ENCODE measurements around the gene DCN. TPM values are rescaled to one million over a fixed set of nuclear protein-coding genes. Genes with fewer than 3 reads are reported as not detected.

DCN gene
- total RNA-seq, 4 donors from 2014 or later, result 371 to 2,364 (median 992) TPM

DNA sequence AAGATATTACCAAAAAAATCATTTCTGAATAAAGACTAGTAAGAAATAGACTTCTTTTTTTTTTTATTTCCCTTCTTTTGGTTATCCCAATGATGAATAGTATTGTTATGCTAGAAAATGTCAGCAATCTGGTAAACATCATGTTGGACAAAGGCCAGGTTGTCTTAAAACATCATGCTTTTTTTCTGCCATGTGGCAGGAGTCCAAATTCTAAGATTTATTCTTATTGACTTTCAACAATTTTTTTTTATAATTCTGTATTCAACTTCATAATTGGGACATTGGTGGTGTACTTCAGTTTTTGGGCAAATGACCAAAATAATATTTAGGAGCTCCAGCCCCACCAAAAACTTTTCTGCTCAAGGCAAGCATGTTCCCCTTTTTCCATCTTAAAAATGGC lies 10.5 kb downstream of the DCN start:
- no peak for DNase-seq
- Histone ChIP-seq H3K27me3 (no peaks in the 10 kb centered on the region), H3K27ac (no peak overlapping the region), H3K36me3 (no peaks in the 10 kb centered on the region), H3K4me1 (no peaks in the 10 kb centered on the region), H3K9me3 (no peaks in the 10 kb centered on the region), H3K4me3 (replicated peaks in 1 of 3) (no peak overlapping the region)
- TF ChIP-seq, protein P1, sequence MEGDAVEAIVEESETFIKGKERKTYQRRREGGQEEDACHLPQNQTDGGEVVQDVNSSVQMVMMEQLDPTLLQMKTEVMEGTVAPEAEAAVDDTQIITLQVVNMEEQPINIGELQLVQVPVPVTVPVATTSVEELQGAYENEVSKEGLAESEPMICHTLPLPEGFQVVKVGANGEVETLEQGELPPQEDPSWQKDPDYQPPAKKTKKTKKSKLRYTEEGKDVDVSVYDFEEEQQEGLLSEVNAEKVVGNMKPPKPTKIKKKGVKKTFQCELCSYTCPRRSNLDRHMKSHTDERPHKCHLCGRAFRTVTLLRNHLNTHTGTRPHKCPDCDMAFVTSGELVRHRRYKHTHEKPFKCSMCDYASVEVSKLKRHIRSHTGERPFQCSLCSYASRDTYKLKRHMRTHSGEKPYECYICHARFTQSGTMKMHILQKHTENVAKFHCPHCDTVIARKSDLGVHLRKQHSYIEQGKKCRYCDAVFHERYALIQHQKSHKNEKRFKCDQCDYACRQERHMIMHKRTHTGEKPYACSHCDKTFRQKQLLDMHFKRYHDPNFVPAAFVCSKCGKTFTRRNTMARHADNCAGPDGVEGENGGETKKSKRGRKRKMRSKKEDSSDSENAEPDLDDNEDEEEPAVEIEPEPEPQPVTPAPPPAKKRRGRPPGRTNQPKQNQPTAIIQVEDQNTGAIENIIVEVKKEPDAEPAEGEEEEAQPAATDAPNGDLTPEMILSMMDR (IDR thresholded peaks at IDR 0.05), result no peak
- no peak for TF ChIP-seq POLR2A (IDR thresholded peaks at IDR 0.05)
- intact Hi-C loops (cut with DNase I), result loop anchor here (10.0 kb wide), 1 partner anchor 183 kb away; no protein-coding TSS in a partner anchor

DNA sequence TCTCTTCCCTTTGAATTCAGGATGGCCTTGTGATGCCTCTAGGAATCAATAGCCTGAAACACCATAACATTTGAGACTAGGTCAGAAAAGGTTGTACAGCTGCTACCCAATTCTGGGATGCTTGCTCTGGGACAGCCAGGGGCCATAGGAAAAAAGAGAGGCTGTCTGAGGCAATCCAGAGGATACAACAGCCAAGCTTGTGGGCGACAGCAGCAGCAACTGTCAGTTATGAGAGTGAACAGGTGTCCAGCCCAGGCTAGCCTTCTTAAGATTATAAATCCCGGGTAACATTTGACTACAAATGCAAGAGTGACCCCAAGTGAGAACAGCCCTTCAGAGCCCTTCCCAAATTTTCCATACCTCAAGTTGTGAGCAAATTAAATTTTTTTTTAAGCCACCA lies 11.1 kb downstream of the DCN start:
- no peaks in the 10 kb centered on the region for H3K9me3 ChIP-seq
- H3K36me3 ChIP-seq, result no peaks in the 10 kb centered on the region
- TF ChIP-seq POLR2A (IDR thresholded peaks at IDR 0.05), result no peak
- TF ChIP-seq, protein P1 (IDR thresholded peaks at IDR 0.05), result no peak
- H3K4me1 ChIP-seq, result no peaks in the 10 kb centered on the region
- DNase-seq, result no peak
- no peaks in the 10 kb centered on the region for H3K27me3 ChIP-seq
- 80 to 86% methylated on average over 2 of the region's 2 CpGs for WGBS, 2 donors
- intact Hi-C loops (cut with DNase I), result loop anchor here (10.0 kb wide), 1 partner anchor 183 kb away; no protein-coding TSS in a partner anchor
- no peak overlapping the region for H3K4me3 ChIP-seq (replicated peaks in 1 of 3)
- H3K27ac ChIP-seq, result no peak overlapping the region

DNA sequence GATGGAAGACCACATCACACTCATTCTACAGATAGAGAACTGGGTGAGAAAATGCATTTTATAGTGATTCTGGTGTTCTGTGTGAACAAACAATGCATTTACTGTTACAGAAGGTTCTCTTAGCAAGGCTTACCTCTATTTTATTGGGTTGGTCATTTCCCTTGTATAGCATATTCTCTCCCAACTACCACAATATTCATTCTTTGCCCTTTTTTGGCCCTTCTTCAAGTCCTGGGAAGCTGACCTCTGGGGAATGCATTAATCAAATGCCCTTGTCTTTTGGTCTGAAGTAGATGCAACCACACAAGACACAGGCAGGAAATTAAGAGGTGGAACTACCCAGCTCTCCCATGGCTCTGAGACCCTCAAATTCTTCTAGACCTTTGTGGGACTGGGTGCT lies 19.5 kb downstream of the DCN start:
- DNase-seq, result no peak
- Histone ChIP-seq H3K27ac (no peak overlapping the region), H3K9me3 (no peaks in the 10 kb centered on the region), H3K4me3 (replicated peaks in 1 of 3) (no peak overlapping the region), H3K27me3 (no peaks in the 10 kb centered on the region), H3K36me3 (no peaks in the 10 kb centered on the region), H3K4me1 (no peaks in the 10 kb centered on the region)
- TF ChIP-seq, protein P1 (IDR thresholded peaks at IDR 0.05), result no peak
- TF ChIP-seq POLR2A (IDR thresholded peaks at IDR 0.05), result no peak
- intact Hi-C loops (cut with DNase I), result no loop called here

DNA sequence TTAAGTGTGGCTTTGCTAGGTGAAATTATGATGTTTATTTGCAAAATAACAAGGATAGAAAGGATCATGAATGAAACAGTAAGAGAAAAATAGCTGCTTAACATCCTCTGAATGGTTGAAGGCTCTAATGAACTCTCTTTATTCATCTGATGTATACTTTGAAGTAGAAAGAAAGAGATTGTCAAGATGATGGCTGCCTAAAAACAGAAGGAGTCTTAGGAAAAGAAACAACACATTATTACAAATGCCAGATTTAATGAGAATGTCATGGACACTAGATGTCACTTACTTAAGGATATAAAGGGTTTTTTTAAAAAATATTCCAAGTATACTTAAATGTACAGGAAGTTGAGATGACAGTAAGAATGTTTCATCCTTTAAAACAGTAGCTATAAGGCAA lies 21.6 kb downstream of the DCN start:
- Histone ChIP-seq H3K27me3 (no peaks in the 10 kb centered on the region), H3K36me3 (no peaks in the 10 kb centered on the region), H3K4me3 (replicated peaks in 1 of 3) (no peak overlapping the region), H3K4me1 (no peaks in the 10 kb centered on the region), H3K27ac (no peak overlapping the region), H3K9me3 (no peaks in the 10 kb centered on the region)
- intact Hi-C loops (cut with DNase I), result no loop called here
- TF ChIP-seq, protein P1 (IDR thresholded peaks at IDR 0.05), result no peak
- no peak for TF ChIP-seq POLR2A (IDR thresholded peaks at IDR 0.05)
- DNase-seq, result no peak

DNA sequence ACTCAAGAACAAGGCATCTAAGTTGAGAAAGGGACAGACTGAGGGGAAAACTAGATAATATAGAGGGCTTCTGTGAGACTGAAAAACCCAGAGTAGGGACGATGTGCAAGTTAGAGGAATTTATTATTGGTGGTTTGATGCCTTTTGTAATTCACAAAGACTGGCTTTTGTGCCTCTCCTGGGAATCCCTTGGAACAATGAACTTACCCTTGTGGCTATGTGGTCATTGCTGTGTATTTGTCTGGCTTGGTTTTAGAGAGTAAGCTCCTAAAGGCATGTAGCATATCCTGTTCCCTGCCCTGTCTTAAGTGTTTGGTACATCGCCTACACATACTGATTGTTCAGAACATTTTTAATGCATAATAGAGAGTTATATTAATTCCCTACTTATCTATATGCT lies 26.6 kb downstream of the DCN start:
- Histone ChIP-seq H3K27me3 (no peaks in the 10 kb centered on the region), H3K27ac (no peak overlapping the region), H3K4me3 (replicated peaks in 1 of 3) (no peak overlapping the region), H3K9me3 (no peaks in the 10 kb centered on the region), H3K36me3 (no peaks in the 10 kb centered on the region), H3K4me1 (no peaks in the 10 kb centered on the region)
- WGBS, 2 donors, result 72 to 74% methylated on average over 2 of the region's 2 CpGs
- TF ChIP-seq POLR2A (IDR thresholded peaks at IDR 0.05), result no peak
- TF ChIP-seq, protein P1 (IDR thresholded peaks at IDR 0.05), result no peak
- intact Hi-C loops (cut with DNase I), result no loop called here
- no peak for DNase-seq
